ENCODE measurements around the gene TBX19.
"Not testable (repeated sequence)": the region's sequence is repeated elsewhere in the genome, so short reads cannot be mapped to it uniquely, and the experiment has no call there.

The TBX19 gene

DNA sequence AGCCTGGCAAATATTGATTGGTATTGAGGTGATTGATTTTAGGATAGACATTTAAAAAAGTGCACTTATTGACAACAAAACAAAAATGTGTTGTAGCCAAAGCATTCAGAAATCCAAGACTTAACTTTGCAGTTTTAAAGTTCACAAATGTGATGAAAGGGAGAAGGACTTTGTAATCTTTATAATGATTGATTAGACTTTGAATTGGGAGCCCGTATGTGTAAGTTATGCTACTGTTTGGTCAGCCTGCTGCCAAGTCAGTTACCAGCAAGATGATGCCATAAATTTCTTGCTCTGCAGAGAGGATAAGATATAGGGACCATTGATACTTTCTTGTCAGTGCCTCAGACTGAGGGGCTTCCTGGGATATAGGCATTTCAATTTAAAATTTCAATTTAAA, 39.5 kb downstream of the TBX19 start:
- no peak for DNase-seq (ENCODE audit: low read depth in 2 of 2)

DNA sequence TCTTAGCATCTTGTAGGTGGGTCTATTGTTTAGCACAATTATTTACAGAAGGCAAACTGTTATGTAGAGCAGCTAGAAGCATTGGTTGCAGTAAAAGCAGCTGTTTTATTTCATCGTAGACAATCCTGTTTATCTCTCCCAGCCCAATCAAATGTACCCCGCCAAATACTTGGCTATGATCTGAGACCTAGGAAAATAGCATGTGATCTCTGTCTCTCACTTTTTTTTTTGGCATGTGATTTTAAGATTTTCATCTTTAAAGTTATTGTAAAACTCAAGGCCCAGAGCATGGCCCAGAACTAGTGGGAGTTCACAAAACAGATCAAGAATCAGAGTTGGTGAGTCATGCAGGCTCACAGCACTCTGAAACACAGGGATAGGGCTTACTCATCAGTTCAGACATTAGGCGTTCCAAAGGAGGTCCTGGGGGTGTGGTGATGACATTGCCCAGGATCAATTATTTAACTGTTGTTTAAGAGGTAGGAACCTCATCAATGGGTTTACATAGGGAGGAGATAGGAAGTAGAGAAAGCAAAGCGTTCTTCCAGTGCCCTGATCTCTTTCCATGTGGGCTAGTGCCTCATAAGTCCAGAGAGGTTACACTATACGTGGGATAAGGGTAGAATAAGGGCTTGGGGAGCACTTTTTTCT, 40.2 kb downstream of the TBX19 start:
- DNase-seq (ENCODE audit: low read depth in 2 of 2), result no peak

DNA sequence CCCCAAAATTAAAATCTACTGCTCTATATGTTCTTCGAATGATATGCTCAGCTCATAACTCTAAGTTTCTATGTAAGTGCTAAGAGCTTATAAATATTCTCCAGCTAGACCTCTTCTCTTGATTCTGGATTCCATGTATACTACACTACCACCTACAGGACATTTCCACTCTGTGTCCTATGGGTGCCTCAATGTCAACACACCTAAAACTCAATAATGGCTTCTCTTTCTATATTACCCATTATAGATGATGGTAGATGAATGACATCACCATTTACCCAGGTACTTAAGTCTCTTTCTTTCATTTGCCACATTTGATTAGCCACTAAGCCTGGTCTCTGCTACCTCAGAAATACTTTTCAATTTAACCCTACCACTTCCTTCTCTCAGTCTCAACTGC, 41.3 kb downstream of the TBX19 start:
- DNase-seq (ENCODE audit: low read depth in 2 of 2), result no peak

DNA sequence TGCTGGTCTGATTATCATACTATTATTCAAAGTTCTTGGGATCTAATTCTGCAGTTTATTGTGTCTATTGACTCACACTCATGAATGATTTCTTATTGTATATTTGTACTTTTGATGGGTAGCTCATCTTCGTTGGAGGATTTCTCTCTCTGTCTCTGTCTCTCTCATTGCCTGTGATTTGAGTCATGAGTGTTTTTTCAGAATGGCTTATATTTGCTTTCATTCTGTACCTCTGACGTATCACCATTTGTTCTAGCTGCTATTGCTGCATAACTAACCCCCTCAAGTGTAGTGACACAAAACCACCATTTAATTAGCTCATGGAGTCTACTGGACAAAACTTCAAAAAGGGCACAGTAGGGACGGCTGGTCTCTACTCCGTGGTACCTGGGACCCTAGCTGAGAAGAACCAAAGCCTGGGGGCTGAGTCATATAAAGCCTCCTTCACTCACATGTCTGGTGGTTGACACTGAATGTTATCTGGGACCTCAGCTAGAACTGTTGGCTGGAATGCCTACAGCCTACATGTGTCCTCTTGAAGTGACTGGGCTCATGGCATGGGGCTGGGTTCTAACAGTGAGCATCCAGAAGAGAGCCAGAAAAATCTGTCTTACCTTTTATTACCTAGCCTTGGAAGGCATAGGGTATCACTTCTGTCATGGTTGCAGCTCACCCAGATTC, 44.2 kb downstream of the TBX19 start:
- no peak for DNase-seq (ENCODE audit: low read depth in 2 of 2)

DNA sequence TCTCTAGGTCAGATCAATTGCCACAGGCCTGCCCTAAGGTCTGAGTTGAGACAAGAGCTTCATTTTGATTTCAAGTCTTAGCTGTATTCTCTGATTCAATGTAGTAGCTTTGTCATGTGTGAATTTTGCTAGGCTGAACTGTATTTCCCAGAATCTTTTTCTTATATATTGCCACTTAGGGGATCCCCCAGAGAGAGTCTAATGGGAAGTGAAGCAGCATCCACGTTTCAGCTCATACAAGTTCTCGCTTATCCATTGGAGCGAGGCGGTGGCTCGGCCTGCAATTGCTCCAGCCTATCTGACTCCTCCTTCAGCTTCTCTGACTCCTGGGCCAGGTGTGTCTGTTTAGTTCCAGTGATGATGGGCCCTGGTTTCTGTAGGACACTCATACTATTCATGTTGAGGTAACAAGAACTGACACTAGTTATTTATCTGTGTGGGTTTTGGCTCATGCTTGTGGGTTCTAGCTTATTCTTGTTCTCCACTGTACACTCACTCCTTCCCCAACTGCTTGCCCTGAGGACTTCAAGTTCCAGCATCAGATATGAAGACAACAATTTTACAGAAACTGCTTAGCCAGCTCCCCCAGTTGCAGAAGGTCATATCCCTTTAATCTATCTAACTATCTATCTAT, 48.2 kb downstream of the TBX19 start:
- no peak for DNase-seq (ENCODE audit: low read depth in 2 of 2)

DNA sequence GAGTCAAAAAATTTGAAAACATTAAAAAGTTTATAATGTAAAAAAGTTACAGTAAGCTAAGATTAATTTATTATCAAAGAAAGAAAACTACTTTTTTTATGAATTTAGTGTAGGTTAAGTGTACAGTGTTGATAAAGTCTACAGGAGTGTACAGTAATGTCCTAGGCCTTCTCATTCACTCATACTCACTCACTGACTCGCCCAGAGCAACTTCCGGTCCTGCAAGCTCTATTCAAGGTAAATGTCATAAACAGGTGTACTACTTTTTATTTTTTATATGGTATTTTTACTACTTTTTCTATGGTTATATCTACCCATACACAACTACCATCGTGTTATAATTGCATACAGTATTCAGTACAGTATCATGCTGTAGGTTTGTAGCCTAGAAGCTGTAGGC, 49.6 kb downstream of the TBX19 start:
- DNase-seq (ENCODE audit: low read depth in 2 of 2), result no peak

DNA sequence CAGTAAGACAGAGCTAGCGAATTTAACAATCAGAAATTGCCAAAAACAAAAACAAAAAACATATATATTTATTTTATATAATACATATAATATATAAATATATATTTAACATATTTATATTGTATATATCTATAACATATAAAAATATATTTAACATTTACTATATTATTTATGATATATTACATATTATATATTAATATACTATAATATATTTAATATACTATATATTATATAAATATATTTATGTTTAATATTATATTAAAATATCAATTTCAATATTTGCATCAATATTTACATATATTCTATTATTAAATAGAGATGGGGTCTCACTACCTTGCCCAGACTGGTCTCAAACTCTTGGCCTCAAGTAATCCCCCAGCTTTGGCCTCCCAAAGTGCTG, 50.9 kb downstream of the TBX19 start:
- DNase-seq (ENCODE audit: low read depth in 2 of 2), result no peak

DNA sequence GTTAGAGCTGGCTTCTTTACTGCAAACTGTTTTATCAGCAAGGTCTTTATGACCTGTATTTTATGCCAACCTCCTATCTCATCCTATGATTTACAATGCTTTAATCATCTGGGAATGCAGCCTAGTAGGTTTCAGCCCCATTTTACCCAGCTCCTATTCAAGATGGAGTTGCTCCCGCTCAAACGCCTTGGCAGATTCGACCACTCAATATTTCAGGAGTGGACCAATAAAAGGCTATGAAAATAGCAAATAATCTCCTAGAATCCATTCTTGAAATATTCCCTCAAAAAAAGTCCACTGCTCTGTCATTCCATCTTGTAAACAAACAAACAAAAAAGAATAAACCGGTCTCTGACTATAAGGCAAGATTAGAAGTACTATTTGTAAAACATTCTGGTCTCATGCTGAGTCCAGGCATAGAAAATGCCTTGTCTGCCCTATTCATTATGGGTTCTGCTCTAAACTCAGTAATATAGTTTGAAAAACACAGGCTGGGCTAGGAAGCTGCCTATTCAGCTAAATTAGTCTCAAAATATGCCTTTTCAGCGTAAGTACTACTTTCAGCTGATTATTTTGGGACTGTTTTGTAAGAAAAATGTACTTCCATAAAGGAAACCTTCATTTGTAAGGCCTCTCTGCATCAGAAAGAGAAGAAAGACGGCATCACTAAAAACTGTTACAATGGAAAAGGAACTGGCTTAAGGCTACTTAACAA, 53.0 kb downstream of the TBX19 start:
- DNase-seq (ENCODE audit: low read depth in 2 of 2), result no peak

DNA sequence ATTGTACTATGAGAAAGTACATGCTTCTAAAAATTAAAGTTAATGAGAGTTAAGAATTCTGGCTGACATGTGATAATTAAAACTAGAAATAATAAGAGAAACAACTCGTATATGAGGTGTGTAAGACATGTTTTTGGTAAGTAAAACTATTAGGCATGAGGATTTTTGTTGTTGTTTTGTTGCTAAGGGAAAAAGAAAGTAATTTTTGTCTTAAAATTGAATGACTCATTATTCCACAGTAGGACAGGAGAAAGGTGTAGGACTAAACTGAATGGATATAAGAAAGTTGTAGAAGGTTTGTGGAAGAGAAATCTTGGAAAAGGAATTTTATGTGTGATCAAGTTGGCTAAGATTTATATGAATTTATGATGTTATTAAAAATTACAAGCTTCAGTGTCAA, 54.8 kb downstream of the TBX19 start:
- DNase-seq (ENCODE audit: low read depth in 2 of 2), result no peak

DNA sequence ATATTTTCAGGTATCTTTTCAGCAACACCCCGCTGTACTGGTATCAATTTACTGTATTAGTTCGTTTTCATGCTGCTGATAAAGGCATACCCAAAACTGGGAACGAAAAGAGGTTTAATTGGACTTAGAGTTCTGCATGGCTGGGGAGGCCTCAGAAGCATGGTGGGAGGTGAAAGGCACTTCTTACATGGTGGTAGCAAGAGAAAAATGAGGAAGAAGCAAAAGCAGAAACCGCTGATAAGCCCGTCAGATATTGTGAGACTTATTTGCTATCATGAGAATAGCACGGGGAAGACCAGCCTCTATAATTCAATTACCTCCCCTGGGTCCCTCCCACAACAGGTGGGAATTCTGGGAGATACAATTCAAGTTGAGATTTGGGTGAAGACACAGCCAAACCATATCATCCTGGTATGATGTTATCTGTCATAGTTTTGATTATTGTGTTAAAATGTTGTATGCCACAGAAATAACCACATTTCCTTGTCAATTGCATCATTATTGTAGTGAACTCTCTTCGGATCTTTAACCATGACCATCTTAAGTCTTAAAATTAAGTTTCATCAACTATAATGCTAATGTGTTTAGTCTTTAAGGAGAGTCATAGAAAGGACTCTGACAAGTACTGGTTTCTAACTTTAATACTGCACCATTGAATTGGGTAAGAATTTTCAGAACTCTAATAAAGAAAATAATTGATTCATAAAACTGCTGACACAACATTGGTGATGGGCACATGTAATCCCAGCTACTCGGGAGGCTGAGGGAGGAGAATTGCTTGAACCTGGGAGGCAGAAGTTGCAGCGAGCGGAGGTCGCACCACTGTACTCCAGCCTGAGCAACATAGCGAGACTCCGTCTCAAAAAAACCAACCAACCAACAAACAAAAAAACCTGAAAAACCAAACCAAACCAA, 58.2 kb downstream of the TBX19 start:
- DNase-seq (ENCODE audit: low read depth in 2 of 2), result no peak

DNA sequence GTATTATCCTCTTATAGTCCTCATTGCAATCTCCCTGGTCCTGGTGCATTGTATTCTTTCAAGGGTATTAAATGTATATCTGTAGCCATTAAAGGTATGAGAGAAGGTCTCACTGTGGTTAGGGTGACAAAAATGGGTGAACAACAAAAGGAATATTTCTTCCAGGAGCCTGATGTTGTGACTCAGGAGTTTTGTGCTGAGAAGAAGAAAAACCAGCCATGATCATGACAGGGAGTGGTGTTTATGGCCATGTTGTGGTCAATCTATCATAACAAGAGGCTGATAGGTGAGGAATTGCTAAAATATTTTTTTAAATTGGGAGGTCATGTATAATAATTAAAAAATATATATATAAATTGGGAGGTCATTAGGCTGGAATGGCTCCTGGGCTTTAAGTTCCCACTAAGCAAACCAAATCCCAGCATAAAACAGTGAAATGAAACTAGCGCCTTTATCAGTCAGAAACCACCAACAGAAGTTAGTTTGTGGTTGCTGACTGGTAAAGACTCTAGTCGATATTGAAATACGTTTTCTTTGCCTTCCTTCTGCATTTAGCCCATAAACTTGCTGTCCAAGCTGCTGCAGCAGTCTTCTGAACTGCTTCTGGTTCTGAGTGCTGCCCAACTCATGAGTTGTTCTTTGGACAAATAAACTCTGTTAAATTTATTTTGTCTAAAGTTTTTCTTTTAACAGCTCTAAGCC, 60.3 kb downstream of the TBX19 start:
- DNase-seq (ENCODE audit: low read depth in 2 of 2), result no peak

DNA sequence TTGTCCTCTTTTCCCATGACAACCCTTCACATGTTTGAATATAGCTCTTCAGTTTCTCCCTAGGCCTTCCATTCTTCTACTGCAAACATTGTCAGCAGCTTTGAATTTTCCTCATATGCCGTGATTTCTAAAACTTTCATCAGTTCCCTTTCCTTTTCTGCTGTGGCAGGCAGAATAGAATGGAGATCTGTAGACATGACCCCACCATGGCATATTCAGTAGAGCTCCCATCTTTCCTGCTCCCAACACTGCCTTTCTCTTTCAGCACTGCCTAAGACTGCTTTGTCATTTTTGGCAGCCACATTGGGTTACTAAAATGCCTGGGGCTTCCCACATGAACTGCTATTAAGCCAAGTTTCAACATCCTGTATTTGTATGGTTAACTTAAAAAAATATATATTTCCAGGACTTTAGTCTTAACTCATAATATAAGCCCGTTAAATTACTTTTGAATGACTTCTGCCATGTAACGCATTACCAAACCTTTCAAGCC, 60.9 kb downstream of the TBX19 start:
- no peak for DNase-seq (ENCODE audit: low read depth in 2 of 2)

DNA sequence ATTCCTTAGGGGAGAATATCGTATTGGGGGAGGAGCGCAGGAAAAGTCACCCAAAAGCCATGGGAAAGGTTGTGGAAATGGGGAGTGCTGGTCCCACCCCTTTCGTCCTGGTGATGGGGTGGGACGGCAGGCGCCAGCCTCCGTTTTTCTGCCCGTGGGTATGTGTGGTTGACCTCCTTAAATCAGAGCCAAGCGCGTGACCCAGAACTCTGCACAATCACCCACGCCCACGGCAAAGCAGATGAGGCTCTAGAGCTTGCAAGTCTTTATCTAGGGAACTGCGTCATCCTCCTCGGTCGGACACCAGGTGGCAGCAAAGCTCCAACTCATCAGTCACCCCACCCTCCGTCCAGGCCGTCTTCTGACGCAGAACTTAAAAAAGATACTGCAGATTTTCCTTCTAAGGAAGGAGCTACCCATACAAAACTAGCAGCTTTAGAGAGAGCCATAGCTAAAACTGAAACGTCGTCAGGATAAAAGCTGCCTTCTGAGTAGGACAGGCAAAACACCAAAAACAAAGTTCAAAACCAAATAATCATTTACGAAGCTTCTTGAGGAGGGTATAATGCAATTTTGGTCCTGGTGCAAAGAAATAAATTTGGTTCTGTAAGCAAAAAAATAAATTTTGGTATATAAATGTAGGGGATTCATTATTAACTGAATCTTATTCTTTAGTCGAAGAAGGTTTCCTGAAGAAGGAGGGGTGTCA, 62.0 kb downstream of the TBX19 start:
- DNase-seq (ENCODE audit: low read depth in 2 of 2), result peak; percentile 72 to 81

DNA sequence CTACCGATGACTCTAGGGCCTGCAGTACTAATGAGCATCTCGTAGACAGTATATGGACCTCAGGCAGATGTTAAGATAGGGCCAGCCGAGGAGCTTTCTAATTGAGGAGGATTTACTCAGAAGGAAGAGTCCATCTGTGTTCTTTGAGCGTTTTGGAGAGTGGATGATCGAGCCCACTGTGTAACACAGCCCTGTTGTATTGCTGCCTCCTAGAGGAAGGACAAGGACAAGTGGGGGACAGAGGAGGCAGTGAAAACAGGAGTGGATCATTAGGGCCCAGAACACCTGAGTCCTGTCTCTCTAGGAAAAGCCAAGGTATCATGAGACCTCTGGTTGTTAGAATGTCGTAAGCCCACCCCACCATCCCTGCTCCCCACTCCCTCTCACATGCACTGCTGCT, 62.9 kb downstream of the TBX19 start:
- no peak for DNase-seq (ENCODE audit: low read depth in 2 of 2)

DNA sequence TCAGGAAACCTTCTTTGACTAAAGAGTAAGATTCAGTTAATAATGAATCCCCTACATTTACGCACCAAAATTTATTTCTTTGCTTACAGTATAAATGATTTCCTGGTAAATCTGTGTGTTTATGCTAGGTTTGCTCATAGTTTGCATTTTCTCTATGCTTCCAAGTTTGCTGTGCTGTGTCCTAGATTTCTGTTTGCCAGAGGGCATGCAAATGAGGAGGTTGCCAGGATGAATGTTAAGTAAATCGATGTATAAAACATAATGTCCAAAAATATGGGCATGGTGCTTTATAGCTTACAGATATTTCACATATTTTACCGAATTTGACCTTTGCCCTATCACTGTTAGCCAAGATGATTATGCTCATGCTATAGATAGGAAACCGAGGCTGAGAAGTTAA, 63.8 kb downstream of the TBX19 start:
- DNase-seq (ENCODE audit: low read depth in 2 of 2), result no peak

DNA sequence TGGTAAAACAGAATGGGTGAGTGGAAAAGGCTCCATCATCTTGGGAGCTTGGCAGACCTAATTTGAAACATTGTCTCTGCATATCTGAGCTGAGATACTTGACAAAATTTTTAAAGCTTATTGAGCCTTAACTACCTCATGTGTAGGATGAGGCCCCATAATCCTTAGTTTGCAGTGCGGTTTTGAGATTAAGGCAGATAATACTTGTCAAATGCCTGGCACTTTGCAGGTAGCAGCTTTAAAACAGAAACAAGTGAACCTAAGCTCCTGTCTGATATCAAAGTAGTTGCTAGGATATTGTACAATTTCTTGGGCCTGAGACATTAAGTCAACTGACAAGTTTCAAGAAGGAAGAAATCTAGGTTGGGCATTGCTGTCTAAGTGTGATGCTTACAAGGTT, 65.3 kb downstream of the TBX19 start:
- DNase-seq (ENCODE audit: low read depth in 2 of 2), result no peak

DNA sequence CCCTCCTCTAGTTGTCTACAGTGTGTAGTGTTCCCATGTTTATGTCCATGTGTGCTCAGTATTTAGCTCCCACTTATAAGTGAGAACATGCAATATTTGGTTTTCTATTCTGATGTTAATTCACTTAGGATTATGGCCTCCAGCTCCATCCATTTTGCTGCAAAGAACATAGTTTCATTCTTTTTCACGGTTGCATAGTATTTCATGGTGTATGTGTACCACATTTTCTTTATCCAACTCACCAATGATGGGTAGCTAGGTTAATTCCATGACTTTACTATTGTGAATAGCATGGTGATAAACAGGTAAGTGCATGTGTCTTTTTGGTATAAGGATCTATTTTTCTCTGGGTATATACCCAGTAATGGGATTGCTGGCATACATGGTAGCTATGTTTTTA, 67.0 kb downstream of the TBX19 start:
- DNase-seq (ENCODE audit: low read depth in 2 of 2), result no peak

DNA sequence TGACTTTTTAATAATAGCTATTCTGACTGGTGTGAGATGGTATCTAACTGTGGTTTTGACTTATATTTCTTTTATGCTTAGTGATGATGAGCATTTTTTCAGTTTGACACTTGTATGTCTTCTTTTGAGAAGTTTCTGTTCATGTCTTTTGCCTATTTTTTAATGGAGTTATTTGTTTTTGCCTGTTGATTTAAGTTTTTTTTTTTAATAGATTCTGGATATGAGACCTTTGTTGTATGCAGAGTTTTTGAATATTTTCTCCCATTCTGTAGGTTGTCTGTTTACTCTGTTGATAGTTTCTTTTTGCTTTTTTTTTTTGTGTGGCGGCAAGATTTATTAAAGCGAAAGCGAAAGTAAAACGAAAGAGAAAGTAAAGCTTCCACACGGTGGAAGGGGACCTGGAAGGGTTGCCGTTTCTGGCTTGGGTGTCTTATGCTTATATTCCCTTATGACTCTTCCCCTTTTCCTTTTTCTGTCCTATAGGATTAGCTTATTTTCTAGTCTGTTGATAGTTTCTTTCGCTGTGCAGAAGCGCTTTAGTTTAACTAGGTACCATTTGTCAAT, 67.6 kb downstream of the TBX19 start:
- no peak for DNase-seq (ENCODE audit: low read depth in 2 of 2)

DNA sequence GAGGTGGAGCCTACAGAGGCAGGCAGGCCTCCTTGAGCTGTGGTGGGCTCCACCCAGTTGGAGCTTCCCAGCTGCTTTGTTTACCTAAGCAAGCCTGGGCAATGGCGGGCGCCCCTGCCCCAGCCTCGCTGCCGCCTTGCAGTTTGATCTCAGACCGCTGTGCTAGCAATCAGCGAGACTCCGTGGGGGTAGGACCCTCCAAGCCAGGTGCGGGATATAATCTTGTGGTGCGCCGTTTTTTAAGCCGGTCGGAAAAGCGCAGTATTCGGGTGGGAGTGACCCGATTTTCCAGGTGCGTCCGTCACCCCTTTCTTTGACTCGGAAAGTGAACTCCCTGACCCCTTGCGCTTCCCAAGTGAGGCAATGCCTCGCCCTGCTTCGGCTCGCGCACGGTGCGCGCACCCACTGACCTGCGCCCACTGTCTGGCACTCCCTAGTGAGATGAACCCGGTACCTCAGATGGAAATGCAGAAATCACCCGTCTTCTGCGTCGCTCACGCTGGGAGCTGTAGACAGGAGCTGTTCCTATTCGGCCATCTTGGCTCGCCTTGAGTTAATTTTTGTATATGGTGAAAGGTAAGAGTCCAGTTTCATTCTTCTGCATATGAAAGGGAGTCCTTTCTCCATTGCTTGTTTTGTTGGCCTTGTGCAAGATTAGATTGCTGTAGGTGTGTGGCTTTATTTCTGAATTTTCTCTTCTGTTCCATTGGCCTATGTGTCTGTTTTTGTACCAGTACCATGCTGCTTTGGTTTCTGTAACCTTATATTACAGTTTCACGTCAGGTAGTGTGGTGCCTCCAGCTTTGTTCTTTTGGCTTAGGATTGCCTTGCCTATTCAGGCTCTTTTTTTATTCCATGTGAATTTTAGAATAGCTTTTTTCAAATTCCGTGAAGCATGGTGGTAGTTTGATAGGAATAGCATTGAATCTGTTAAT, 73.9 kb downstream of the TBX19 start:
- not testable (repeated sequence) for DNase-seq (ENCODE audit: low read depth in 2 of 2)
